IPS-15b (cell line): ENCODE measurements around the gene PDCD7.

Experiments used
- H3K27me3 ChIP-seq: one replicate; pipeline ENCODE4 v1.6.1; 2013; ENCODE audit warnings: low read length; ENCODE audit not compliant: control insufficient read depth, insufficient read depth
- H3K36me3 ChIP-seq: one replicate; pipeline ENCODE4 v1.6.1; 2013; ENCODE audit warnings: low read length; ENCODE audit not compliant: control insufficient read depth, insufficient read depth
- H3K4me1 ChIP-seq: one replicate; pipeline ENCODE4 v1.6.1; 2013; ENCODE audit warnings: mild to moderate bottlenecking, low read length; ENCODE audit not compliant: control insufficient read depth, insufficient read depth
- H3K4me3 ChIP-seq: one replicate; pipeline ENCODE4 v1.5.1; 2013; ENCODE audit warnings: low read depth, low read length
- H3K9ac ChIP-seq: one replicate; pipeline ENCODE4 v1.6.1; 2013; ENCODE audit warnings: low read depth, mild to moderate bottlenecking, low read length
- H3K9me3 ChIP-seq: one replicate; pipeline ENCODE4 v1.6.1; 2013; ENCODE audit warnings: mild to moderate bottlenecking, low read length; ENCODE audit not compliant: control insufficient read depth, insufficient read depth

Gene PDCD7

DNA sequence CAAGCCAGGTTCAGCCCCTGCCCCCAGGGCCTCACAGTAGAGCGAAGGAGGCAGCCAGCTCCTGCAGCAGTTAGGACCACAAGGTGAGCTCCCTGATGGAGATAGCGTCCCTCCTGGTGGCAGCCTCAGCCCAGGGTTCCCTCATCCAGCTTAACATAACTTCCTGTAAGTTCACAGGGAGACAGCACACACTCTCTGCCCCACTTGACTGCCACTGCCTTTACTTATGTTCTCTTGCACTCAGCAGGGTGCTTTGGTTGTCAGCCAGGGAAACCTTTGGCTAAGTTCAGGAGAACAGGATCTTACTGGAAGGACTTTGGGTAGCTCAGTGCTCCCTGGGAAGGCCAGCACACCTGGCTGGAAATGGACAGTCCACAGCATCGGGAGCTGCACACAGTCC is 46.2 kb downstream of the PDCD7 start:
- Histone ChIP-seq H3K9me3 (no peaks in the 10 kb centered on the region), H3K4me1 (peaks cover 16% of the 10 kb centered on the region), H3K9ac (no peak overlapping the region), H3K36me3 (no peaks in the 10 kb centered on the region), H3K4me3 (no peak overlapping the region), H3K27me3 (no peaks in the 10 kb centered on the region)

- Histone ChIP-seq H3K9me3 (no peaks in the 10 kb centered on the region), H3K9ac (no peak overlapping the region), H3K4me1 (peaks cover 20% of the 10 kb centered on the region), H3K4me3 (no peak overlapping the region), H3K27me3 (no peaks in the 10 kb centered on the region), H3K36me3 (no peaks in the 10 kb centered on the region)
These were observed 46.9 kb downstream of the PDCD7 start for GRCh38 chr15:65086680-65087111.

- Histone ChIP-seq H3K4me1 (peaks cover 20% of the 10 kb centered on the region), H3K9ac (no peak overlapping the region), H3K9me3 (no peaks in the 10 kb centered on the region), H3K36me3 (no peaks in the 10 kb centered on the region), H3K27me3 (no peaks in the 10 kb centered on the region), H3K4me3 (no peak overlapping the region)
These were observed 47.5 kb downstream of the PDCD7 start for GRCh38 chr15:65085990-65086679.

- Histone ChIP-seq H3K9me3 (no peaks in the 10 kb centered on the region), H3K4me3 (no peak overlapping the region), H3K9ac (no peak overlapping the region), H3K27me3 (peaks cover 2% of the 10 kb centered on the region), H3K4me1 (peaks cover 20% of the 10 kb centered on the region), H3K36me3 (no peaks in the 10 kb centered on the region)
These were observed 48.3 kb downstream of the PDCD7 start for GRCh38 chr15:65085207-65085753.

- Histone ChIP-seq H3K36me3 (no peaks in the 10 kb centered on the region), H3K9me3 (no peaks in the 10 kb centered on the region), H3K4me1 (peaks cover 20% of the 10 kb centered on the region), H3K27me3 (peaks cover 2% of the 10 kb centered on the region), H3K9ac (no peak overlapping the region), H3K4me3 (no peak overlapping the region)
These were observed 49.0 kb downstream of the PDCD7 start for GRCh38 chr15:65084500-65085206.

DNA sequence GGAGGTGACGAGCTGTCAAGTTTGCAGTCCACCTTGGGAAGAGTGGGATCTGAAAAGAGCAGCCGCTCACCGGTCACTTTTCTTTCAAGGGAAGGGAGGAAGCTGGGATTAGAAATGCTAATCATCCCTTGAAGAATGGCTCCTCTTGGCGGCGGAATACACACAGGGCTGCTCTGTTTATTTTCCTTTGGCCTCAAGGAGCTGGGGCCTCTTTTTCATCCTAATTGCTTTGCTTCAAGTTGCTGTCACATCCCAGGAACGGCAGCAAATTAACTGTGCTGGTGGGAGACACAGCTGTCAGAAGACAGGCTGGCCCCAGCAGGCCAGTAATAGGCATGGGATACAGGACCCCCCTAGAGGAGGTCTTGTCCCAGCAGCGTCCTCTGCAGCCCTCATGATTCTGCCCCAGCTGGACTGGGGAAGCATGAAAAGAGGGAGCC is 50.3 kb downstream of the PDCD7 start:
- Histone ChIP-seq H3K4me1 (peaks cover 22% of the 10 kb centered on the region), H3K27me3 (peaks cover 9% of the 10 kb centered on the region), H3K9ac (no peak overlapping the region), H3K9me3 (no peaks in the 10 kb centered on the region), H3K4me3 (no peak overlapping the region), H3K36me3 (no peaks in the 10 kb centered on the region)

DNA sequence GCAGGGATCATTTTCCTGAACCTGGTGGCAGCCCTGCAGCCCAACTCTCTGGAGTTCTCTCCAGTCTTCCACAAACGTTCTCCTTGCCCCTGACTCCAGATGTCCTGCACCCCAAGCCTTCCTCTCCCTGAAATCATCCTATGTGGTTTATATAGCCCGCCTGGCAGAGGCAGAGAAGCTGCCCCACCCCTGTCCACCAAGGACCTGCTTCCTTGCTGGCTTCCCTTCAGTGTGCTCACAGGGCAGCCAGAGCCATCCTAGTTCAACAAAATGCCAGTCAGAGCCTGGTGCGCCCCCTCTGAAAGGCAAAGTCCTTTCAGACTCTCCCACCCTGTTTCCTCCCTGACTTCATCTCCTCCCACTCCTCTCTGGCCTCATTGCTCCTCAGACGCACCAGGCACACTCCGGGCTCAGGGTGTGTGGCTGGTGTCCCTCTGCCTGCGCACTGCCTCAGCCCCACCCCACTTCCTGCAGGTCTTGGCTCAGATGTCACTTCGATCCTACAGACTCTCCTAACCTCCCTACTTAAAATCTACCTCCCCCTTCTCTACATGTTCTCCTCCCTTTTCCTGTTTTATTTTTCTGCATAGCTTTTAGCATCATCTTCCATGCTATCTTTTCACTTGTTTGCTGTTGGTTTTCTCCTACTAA is 51.2 kb downstream of the PDCD7 start:
- H3K9ac ChIP-seq: no peak overlapping the region
- no peaks in the 10 kb centered on the region for H3K9me3 ChIP-seq
- H3K4me3 ChIP-seq: no peak overlapping the region
- no peaks in the 10 kb centered on the region for H3K36me3 ChIP-seq
- peaks cover 12% of the 10 kb centered on the region for H3K27me3 ChIP-seq
- peaks cover 23% of the 10 kb centered on the region for H3K4me1 ChIP-seq

DNA sequence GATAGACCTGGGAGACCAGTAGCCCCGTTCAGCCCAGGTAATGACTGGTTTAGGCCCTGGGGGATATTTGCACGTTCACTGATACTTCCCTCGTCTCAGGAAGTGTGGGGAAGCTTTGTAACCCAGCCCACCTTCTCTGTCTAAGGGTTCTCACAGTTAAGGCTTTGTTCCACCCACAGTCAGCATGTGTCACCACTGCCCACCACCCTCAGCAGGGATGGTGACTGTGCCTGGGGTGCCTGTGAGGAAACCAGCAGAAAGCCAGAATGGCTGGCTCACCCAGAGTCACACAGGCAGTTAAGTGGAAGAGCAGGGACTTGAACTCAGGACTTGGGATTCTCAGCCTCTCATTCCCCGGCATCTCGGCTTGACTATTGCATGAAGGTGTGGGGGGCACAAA is 51.9 kb downstream of the PDCD7 start:
- H3K4me3 ChIP-seq: no peak overlapping the region
- no peak overlapping the region for H3K9ac ChIP-seq
- peaks cover 23% of the 10 kb centered on the region for H3K4me1 ChIP-seq
- H3K36me3 ChIP-seq: no peaks in the 10 kb centered on the region
- no peaks in the 10 kb centered on the region for H3K9me3 ChIP-seq
- peaks cover 12% of the 10 kb centered on the region for H3K27me3 ChIP-seq

GRCh38 chr15:65081270-65081669 is 52.3 kb downstream of the PDCD7 start:
- H3K27me3 ChIP-seq: peaks cover 12% of the 10 kb centered on the region
- no peaks in the 10 kb centered on the region for H3K36me3 ChIP-seq
- peaks cover 23% of the 10 kb centered on the region for H3K4me1 ChIP-seq
- no peaks in the 10 kb centered on the region for H3K9me3 ChIP-seq
- no peak overlapping the region for H3K9ac ChIP-seq
- H3K4me3 ChIP-seq: no peak overlapping the region

GRCh38 chr15:65079580-65079979 is 54.0 kb downstream of the PDCD7 start:
- no peaks in the 10 kb centered on the region for H3K36me3 ChIP-seq
- H3K27me3 ChIP-seq: peaks cover 12% of the 10 kb centered on the region
- no peak overlapping the region for H3K4me3 ChIP-seq
- H3K9ac ChIP-seq: no peak overlapping the region
- no peaks in the 10 kb centered on the region for H3K9me3 ChIP-seq
- peaks cover 21% of the 10 kb centered on the region for H3K4me1 ChIP-seq

GRCh38 chr15:65077981-65078352 is 55.6 kb downstream of the PDCD7 start:
- no peaks in the 10 kb centered on the region for H3K9me3 ChIP-seq
- H3K4me1 ChIP-seq: peaks cover 12% of the 10 kb centered on the region
- no peak overlapping the region for H3K4me3 ChIP-seq
- H3K9ac ChIP-seq: no peak overlapping the region
- peaks cover 12% of the 10 kb centered on the region for H3K27me3 ChIP-seq
- no peaks in the 10 kb centered on the region for H3K36me3 ChIP-seq
